A673 (cell line): ENCODE results near the gene ZNF142.

Experiments used
- EZH2 ChIP-seq: fragments of 200-600 bp; sonication (generic); IDR thresholded peaks from 2 replicates; pipeline ENCODE4 v1.6.1; 2017; ENCODE audit warnings: borderline replicate concordance, low read depth, mild to moderate bottlenecking, mixed read lengths, antibody characterized with exemption, low read length; ENCODE audit not compliant: poor library complexity, severe bottlenecking
- TF ChIP-seq, protein P1 (sequence below): fragments of 300-800, 200-600 bp; sonication (generic); conservative IDR thresholded peaks from 2 replicates; pipeline ENCODE4 v1.5.1; 2017; ENCODE audit warnings: low read depth, mild to moderate bottlenecking, antibody characterized with exemption, low read length, moderate library complexity, mixed read lengths

DNA sequence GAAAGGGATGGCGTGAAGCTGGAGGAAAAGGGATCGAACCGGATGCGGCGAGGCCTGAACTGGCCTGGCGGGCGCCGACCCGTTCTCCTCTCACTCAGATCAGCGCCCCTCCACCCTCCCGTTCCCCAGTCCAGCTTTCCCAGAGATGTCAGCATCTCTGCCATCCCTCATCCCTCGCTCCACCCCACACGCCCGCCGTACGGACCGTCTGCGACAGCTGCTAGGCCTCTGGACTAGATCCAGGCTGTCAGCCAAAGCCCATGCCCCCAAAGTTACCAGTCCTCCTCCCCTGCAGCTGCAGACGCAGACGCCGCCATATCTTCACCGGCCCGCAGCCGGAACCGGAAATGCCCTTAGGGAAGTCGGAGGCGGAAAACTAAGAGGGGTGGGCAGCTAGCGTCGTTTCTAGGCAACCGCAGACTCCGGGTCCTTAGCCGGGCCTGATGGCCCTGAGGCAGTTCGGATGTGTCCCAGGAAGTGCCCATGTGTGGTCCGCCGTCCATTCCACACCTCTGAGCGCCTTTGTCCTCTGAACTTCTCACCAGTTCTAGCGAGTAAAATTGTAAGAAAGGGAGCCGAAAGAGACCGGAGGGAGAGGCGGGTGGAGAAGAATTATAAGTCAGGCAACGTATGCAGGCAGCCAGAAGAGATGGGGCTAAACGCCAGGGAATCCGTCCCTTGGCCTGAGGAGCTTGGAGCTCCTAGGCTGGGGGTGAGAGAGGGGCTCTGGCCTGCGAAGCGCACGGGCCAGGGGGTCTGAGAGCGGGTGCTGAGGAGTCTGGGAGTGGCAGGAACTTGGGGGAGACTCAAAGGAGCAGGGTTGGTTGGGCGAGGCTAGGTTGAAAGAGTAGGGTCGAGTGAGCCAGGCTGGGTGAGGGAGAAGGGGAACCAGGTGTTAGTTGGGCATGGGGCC is 12.5 kb upstream of the ZNF142 start, which contains the start of the genes RNF25 and STK36:
- TF ChIP-seq, protein P1, sequence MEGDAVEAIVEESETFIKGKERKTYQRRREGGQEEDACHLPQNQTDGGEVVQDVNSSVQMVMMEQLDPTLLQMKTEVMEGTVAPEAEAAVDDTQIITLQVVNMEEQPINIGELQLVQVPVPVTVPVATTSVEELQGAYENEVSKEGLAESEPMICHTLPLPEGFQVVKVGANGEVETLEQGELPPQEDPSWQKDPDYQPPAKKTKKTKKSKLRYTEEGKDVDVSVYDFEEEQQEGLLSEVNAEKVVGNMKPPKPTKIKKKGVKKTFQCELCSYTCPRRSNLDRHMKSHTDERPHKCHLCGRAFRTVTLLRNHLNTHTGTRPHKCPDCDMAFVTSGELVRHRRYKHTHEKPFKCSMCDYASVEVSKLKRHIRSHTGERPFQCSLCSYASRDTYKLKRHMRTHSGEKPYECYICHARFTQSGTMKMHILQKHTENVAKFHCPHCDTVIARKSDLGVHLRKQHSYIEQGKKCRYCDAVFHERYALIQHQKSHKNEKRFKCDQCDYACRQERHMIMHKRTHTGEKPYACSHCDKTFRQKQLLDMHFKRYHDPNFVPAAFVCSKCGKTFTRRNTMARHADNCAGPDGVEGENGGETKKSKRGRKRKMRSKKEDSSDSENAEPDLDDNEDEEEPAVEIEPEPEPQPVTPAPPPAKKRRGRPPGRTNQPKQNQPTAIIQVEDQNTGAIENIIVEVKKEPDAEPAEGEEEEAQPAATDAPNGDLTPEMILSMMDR: no peak
- no peak for TF ChIP-seq EZH2
